ENCODE data around the gene LRMDA. TPM values are rescaled to one million over a fixed set of nuclear protein-coding genes. Genes with fewer than 3 reads are reported as not detected.

LRMDA gene
- polyA plus RNA-seq, 3 donors, result 39.8 to 59.6 (median 56.4) TPM

GRCh38 chr10:76388321-76389023 is 957.0 kb downstream of the LRMDA start:
- H2AFZ ChIP-seq (ENCODE audit: insufficient read depth, low read depth, low read length, poor library complexity, severe bottlenecking), result no peak overlapping the region
- no peak overlapping the region for H3K27ac Mint-ChIP-seq
- H3K4me1 ChIP-seq (ENCODE audit: control insufficient read depth in 1 of 2, insufficient read depth in 2 of 2, low read length in 2 of 2), result no peaks in the 10 kb centered on the region
- no peak overlapping the region for H3K4me2 ChIP-seq (replicated peaks; ENCODE audit: extremely low read depth, low read length, poor library complexity, severe bottlenecking)
- H3K9ac ChIP-seq (ENCODE audit: insufficient read depth, low read length, poor library complexity, severe bottlenecking), result no peak overlapping the region
- H4K20me1 ChIP-seq (ENCODE audit: insufficient read depth, low read length), result no peaks in the 10 kb centered on the region
- H3K27ac ChIP-seq (ENCODE audit: low read depth in 1 of 2, low read length in 2 of 2), result no peak overlapping the region
- H3K4me1 Mint-ChIP-seq, result no peaks in the 10 kb centered on the region
- no peaks in the 10 kb centered on the region for H3K27me3 Mint-ChIP-seq (ENCODE audit: low read depth in 3 of 3)
- peaks cover 4 to 5% of the 10 kb centered on the region in 2 donors for H3K36me3 Mint-ChIP-seq
- TF ChIP-seq CTCF (IDR thresholded peaks at IDR 0.05), result no peak
- WGBS (ENCODE audit: insufficient coverage), result 100% methylated on average over 1 of the region's 2 CpGs
- no peak overlapping the region for H3K4me3 Mint-ChIP-seq
- peaks cover 0 to 3% (median 0%) of the 10 kb centered on the region in 7 donors for H3K9me3 Mint-ChIP-seq
- H3K36me3 ChIP-seq (replicated peaks in 1 of 2; ENCODE audit: control insufficient read depth in 1 of 2, insufficient read depth in 2 of 2, low read length in 2 of 2), result no peaks in the 10 kb centered on the region
- H3K9me3 ChIP-seq (replicated peaks in 1 of 2; ENCODE audit: control insufficient read depth in 1 of 2, insufficient read depth in 1 of 2, low read length in 2 of 2), result no peaks in the 10 kb centered on the region
- intact Hi-C loops (cut with micrococcal nuclease), result no loop called here
- no peaks in the 10 kb centered on the region for H3K79me2 ChIP-seq (ENCODE audit: insufficient read depth, low read length)
- DNase-seq, result no peak
- H3K4me3 ChIP-seq (replicated peaks in 1 of 3; ENCODE audit: low read depth in 2 of 3, low read length in 3 of 3), result no peak overlapping the region
- H3K27me3 ChIP-seq (ENCODE audit: control insufficient read depth in 2 of 2, insufficient read depth in 2 of 2, low read length in 2 of 2), result no peaks in the 10 kb centered on the region

- no peaks in the 10 kb centered on the region for H3K4me1 Mint-ChIP-seq
Measured at GRCh38 chr10:76393875-76394706, 962.7 kb downstream of the LRMDA start.

More at GRCh38 chr10:76393875-76394706, 962.7 kb downstream of the LRMDA start:
- no peak for TF ChIP-seq CTCF (IDR thresholded peaks at IDR 0.05)
- intact Hi-C loops (cut with micrococcal nuclease), result no loop called here
- Histone ChIP-seq H3K36me3 (replicated peaks in 1 of 2; ENCODE audit: control insufficient read depth in 1 of 2, insufficient read depth in 2 of 2, low read length in 2 of 2) (no peaks in the 10 kb centered on the region), H3K9me3 (replicated peaks in 1 of 2; ENCODE audit: control insufficient read depth in 1 of 2, insufficient read depth in 1 of 2, low read length in 2 of 2) (no peaks in the 10 kb centered on the region), H3K4me1 (ENCODE audit: control insufficient read depth in 1 of 2, insufficient read depth in 2 of 2, low read length in 2 of 2) (no peaks in the 10 kb centered on the region), H2AFZ (ENCODE audit: insufficient read depth, low read depth, low read length, poor library complexity, severe bottlenecking) (no peak overlapping the region), H4K20me1 (ENCODE audit: insufficient read depth, low read length) (no peaks in the 10 kb centered on the region), H3K9ac (ENCODE audit: insufficient read depth, low read length, poor library complexity, severe bottlenecking) (no peak overlapping the region), H3K4me2 (replicated peaks; ENCODE audit: extremely low read depth, low read length, poor library complexity, severe bottlenecking) (no peak overlapping the region), H3K27me3 (ENCODE audit: control insufficient read depth in 2 of 2, insufficient read depth in 2 of 2, low read length in 2 of 2) (no peaks in the 10 kb centered on the region), H3K4me3 (replicated peaks in 1 of 3; ENCODE audit: low read depth in 2 of 3, low read length in 3 of 3) (no peak overlapping the region), H3K79me2 (ENCODE audit: insufficient read depth, low read length) (no peaks in the 10 kb centered on the region), H3K27ac (ENCODE audit: low read depth in 1 of 2, low read length in 2 of 2) (no peak overlapping the region)
- Mint-ChIP-seq H3K9me3 (peaks cover 0 to 3% (median 0%) of the 10 kb centered on the region in 7 donors), H3K4me3 (no peak overlapping the region), H3K27me3 (ENCODE audit: low read depth in 3 of 3) (no peaks in the 10 kb centered on the region), H3K27ac (no peak overlapping the region), H3K36me3 (peaks cover 8% of the 10 kb centered on the region in 2 donors)
- no peak for DNase-seq
- no CpG with 5 or more reads among the region's 3 CpGs for WGBS (ENCODE audit: insufficient coverage)

Data from CD14-positive monocyte (primary cell).